ENCODE results near the gene PRDM16. TPM values are rescaled to one million over a fixed set of nuclear protein-coding genes. Genes with fewer than 3 reads are reported as not detected.

The PRDM16 gene
- total and polyA plus RNA-seq, 2 donors (not counting 1 experiment from before 2014, with no cell fraction given) = 0.03 to 0.12 TPM

GRCh38 chr1:3441880-3442279 lies 372.9 kb downstream of the PRDM16 start:
- Mint-ChIP-seq H3K4me1 (no peaks in the 10 kb centered on the region), H3K4me3 (no peak overlapping the region), H3K27me3 (peaks cover 14% of the 10 kb centered on the region), H3K9me3 (ENCODE audit: insufficient read depth) (peaks cover 2% of the 10 kb centered on the region), H3K27ac (no peak overlapping the region)
- ChIA-PET POLR2A (no interaction called here), CTCF (interaction anchor here (1.8 kb wide), 1 partner anchor 11 kb away, joined by 5 read pairs; no protein-coding TSS in a partner anchor)
- H4K20me1 ChIP-seq (ENCODE audit: control insufficient read depth, insufficient read depth, low read length, poor library complexity, severe bottlenecking) = no peaks in the 10 kb centered on the region
- no peak overlapping the region for H3K27ac ChIP-seq (ENCODE audit: low read length in 2 of 2)
- H3K9me3 ChIP-seq (ENCODE audit: control extremely low read depth in 1 of 3, control insufficient read depth in 2 of 3, insufficient read depth in 1 of 3, low read length in 2 of 3) = peaks cover 0 to 16% (median 4%) of the 10 kb centered on the region in 3 donors
- no peak overlapping the region for H2AFZ ChIP-seq (ENCODE audit: insufficient read depth, low read depth, low read length, poor library complexity, severe bottlenecking)
- H3K4me3 ChIP-seq (ENCODE audit: control extremely low read depth in 1 of 5, extremely low read depth in 1 of 5, insufficient read depth in 1 of 5, low read depth in 2 of 5, low read length in 4 of 5) = no peak overlapping the region
- WGBS (ENCODE audit: insufficient coverage) = 84% methylated on average over 8 of the region's 8 CpGs
- intact Hi-C loops (cut with micrococcal nuclease) = no loop called here
- H3K36me3 ChIP-seq (replicated peaks in 1 of 2; ENCODE audit: control extremely low read depth in 1 of 2, control insufficient read depth in 1 of 2, extremely low read depth in 1 of 2, insufficient read depth in 2 of 2, low read length in 1 of 2) = no peaks in the 10 kb centered on the region
- no peaks in the 10 kb centered on the region for H3K4me1 ChIP-seq (ENCODE audit: control insufficient read depth in 2 of 2, insufficient read depth in 2 of 2, low read length in 2 of 2)
- H3K27me3 ChIP-seq (replicated peaks in 1 of 4; ENCODE audit: control extremely low read depth in 1 of 4, control insufficient read depth in 3 of 4, insufficient read depth in 4 of 4, low read length in 3 of 4) = no peaks in the 10 kb centered on the region
- TF ChIP-seq EZH2 (IDR thresholded peaks at IDR 0.05; ENCODE audit: borderline replicate concordance, insufficient read depth, low read depth, low read length, poor library complexity, severe bottlenecking) (no peak), CTCF (IDR thresholded peaks at IDR 0.05) (no peak)
- no peak for ATAC-seq (ENCODE audit: low read depth)
- DNase-seq = no peak
- H3K4me2 ChIP-seq (replicated peaks; ENCODE audit: low read depth, low read length, poor library complexity, severe bottlenecking) = no peak overlapping the region
- no peak overlapping the region for H3K9ac ChIP-seq (ENCODE audit: low read length)
- no peaks in the 10 kb centered on the region for H3K79me2 ChIP-seq (ENCODE audit: control insufficient read depth, insufficient read depth, low read length)

GRCh38 chr1:3442331-3442730 lies 373.3 kb downstream of the PRDM16 start:
- no peak for TF ChIP-seq EZH2 (IDR thresholded peaks at IDR 0.05; ENCODE audit: borderline replicate concordance, insufficient read depth, low read depth, low read length, poor library complexity, severe bottlenecking)
- TF ChIP-seq CTCF (IDR thresholded peaks at IDR 0.05) = no peak
- DNase-seq (no peak), ATAC-seq (ENCODE audit: low read depth) (no peak)
- ChIA-PET CTCF (interaction anchor here (1.8 kb wide), 1 partner anchor 11 kb away, joined by 5 read pairs; no protein-coding TSS in a partner anchor), POLR2A (no interaction called here)
- Histone ChIP-seq H3K27ac (ENCODE audit: low read length in 2 of 2) (no peak overlapping the region), H3K4me3 (ENCODE audit: control extremely low read depth in 1 of 5, extremely low read depth in 1 of 5, insufficient read depth in 1 of 5, low read depth in 2 of 5, low read length in 4 of 5) (no peak overlapping the region), H3K27me3 (replicated peaks in 1 of 4; ENCODE audit: control extremely low read depth in 1 of 4, control insufficient read depth in 3 of 4, insufficient read depth in 4 of 4, low read length in 3 of 4) (no peaks in the 10 kb centered on the region), H2AFZ (ENCODE audit: insufficient read depth, low read depth, low read length, poor library complexity, severe bottlenecking) (no peak overlapping the region), H3K9ac (ENCODE audit: low read length) (no peak overlapping the region), H3K79me2 (ENCODE audit: control insufficient read depth, insufficient read depth, low read length) (no peaks in the 10 kb centered on the region), H3K4me2 (replicated peaks; ENCODE audit: low read depth, low read length, poor library complexity, severe bottlenecking) (no peak overlapping the region), H3K36me3 (replicated peaks in 1 of 2; ENCODE audit: control extremely low read depth in 1 of 2, control insufficient read depth in 1 of 2, extremely low read depth in 1 of 2, insufficient read depth in 2 of 2, low read length in 1 of 2) (no peaks in the 10 kb centered on the region), H3K4me1 (ENCODE audit: control insufficient read depth in 2 of 2, insufficient read depth in 2 of 2, low read length in 2 of 2) (no peaks in the 10 kb centered on the region), H4K20me1 (ENCODE audit: control insufficient read depth, insufficient read depth, low read length, poor library complexity, severe bottlenecking) (no peaks in the 10 kb centered on the region), H3K9me3 (ENCODE audit: control extremely low read depth in 1 of 3, control insufficient read depth in 2 of 3, insufficient read depth in 1 of 3, low read length in 2 of 3) (peaks cover 0 to 16% (median 4%) of the 10 kb centered on the region in 3 donors)
- Mint-ChIP-seq H3K4me3 (no peak overlapping the region), H3K4me1 (no peaks in the 10 kb centered on the region), H3K9me3 (ENCODE audit: insufficient read depth) (peaks cover 2% of the 10 kb centered on the region), H3K27me3 (peaks cover 14% of the 10 kb centered on the region), H3K27ac (no peak overlapping the region)
- 81% methylated on average over 13 of the region's 13 CpGs for WGBS (ENCODE audit: insufficient coverage)
- intact Hi-C loops (cut with micrococcal nuclease) = no loop called here
